Lower lobe of right lung (tissue), 2 donors: Measurements from ENCODE around the gene FBXO10. TPM values are rescaled to one million over a fixed set of nuclear protein-coding genes. Genes with fewer than 3 reads are reported as not detected.

ENCODE experiments used
- ATAC-seq, 2 donors: fragments of 200-7000 bp; cut with Tn5 transposase; one replicate each; pipeline ENCODE4 v1.9.1; 2020 to 2022; ENCODE audit warnings: mild to moderate bottlenecking in 2 of 2, moderate library complexity in 2 of 2
- DNase-seq: peaks from one replicate; pipeline ENCODE4 v3.0.0-alpha.2; 2020
- H3K27ac ChIP-seq: fragments of 200-600 bp; one replicate; pipeline ENCODE4 v1.8.0; 2022
- H3K27me3 ChIP-seq: fragments of 200-600 bp; one replicate; pipeline ENCODE4 v1.8.0; 2022; ENCODE audit warnings: low read depth
- H3K36me3 ChIP-seq: fragments of 200-600 bp; one replicate; pipeline ENCODE4 v1.8.0; 2022; ENCODE audit warnings: mild to moderate bottlenecking
- H3K4me1 ChIP-seq: fragments of 200-600 bp; one replicate; pipeline ENCODE4 v1.8.0; 2022
- H3K4me3 ChIP-seq: fragments of 200-600 bp; one replicate; pipeline ENCODE4 v1.8.0; 2022; ENCODE audit warnings: mild to moderate bottlenecking
- H3K9me3 ChIP-seq: fragments of 200-600 bp; one replicate; pipeline ENCODE4 v1.8.0; 2022
- intact Hi-C: fragments of 100-400 bp; cut with DNase I; formaldehyde crosslinking; loops from one replicate; pipeline ENCODE4 v1.11.0; 2022
- total RNA-seq: library from RNA; stranded (reverse); fragmentation: NEBNext Ultra II Directional; extraction: Animal tissue kit (Norgen Biotek cat#: 25700); gene quantifications from one replicate; pipeline ENCODE4 v1.2.1, GENCODE V29; 2021
- TF ChIP-seq, protein P1 (sequence below): fragments of 200-600 bp; IDR thresholded peaks from one replicate; pipeline ENCODE4 v1.8.0; 2022; ENCODE audit warnings: antibody characterized with exemption, mild to moderate bottlenecking
- donor health status: DM: no; HTN: yes; CAD: no; lungs with severe emphysema.

FBXO10 gene
- total RNA-seq, 1 donor from 2014 or later = 10.2 TPM

DNA sequence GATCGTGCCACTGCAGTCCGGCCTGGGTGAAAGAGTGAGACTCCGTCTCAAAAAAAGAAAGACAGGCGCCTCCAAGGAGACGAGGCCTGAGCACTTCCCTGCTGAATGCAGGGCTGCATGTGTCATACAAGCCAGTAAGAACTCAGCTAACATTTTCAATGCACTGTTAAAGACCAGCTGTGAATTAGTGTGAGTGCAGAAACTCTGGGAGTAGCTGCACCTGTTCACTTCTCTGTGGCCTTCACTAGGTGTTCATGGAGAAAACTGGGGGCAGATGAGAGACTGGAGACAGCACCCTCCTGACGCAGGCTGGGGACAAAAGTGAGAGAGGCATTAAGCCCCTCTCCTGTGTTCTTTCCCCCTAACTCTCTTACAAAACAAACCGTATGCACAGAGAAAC lies 41.8 kb downstream of the FBXO10 start:
- H3K4me3 ChIP-seq = no peak overlapping the region
- no peaks in the 10 kb centered on the region for H3K4me1 ChIP-seq
- no peak overlapping the region for H3K27ac ChIP-seq
- no peaks in the 10 kb centered on the region for H3K9me3 ChIP-seq
- no peak for DNase-seq
- TF ChIP-seq, protein P1, sequence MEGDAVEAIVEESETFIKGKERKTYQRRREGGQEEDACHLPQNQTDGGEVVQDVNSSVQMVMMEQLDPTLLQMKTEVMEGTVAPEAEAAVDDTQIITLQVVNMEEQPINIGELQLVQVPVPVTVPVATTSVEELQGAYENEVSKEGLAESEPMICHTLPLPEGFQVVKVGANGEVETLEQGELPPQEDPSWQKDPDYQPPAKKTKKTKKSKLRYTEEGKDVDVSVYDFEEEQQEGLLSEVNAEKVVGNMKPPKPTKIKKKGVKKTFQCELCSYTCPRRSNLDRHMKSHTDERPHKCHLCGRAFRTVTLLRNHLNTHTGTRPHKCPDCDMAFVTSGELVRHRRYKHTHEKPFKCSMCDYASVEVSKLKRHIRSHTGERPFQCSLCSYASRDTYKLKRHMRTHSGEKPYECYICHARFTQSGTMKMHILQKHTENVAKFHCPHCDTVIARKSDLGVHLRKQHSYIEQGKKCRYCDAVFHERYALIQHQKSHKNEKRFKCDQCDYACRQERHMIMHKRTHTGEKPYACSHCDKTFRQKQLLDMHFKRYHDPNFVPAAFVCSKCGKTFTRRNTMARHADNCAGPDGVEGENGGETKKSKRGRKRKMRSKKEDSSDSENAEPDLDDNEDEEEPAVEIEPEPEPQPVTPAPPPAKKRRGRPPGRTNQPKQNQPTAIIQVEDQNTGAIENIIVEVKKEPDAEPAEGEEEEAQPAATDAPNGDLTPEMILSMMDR = no peak
- intact Hi-C loops = no loop called here
- ATAC-seq = no peak
- H3K36me3 ChIP-seq = peaks cover 35% of the 10 kb centered on the region
- no peaks in the 10 kb centered on the region for H3K27me3 ChIP-seq

DNA sequence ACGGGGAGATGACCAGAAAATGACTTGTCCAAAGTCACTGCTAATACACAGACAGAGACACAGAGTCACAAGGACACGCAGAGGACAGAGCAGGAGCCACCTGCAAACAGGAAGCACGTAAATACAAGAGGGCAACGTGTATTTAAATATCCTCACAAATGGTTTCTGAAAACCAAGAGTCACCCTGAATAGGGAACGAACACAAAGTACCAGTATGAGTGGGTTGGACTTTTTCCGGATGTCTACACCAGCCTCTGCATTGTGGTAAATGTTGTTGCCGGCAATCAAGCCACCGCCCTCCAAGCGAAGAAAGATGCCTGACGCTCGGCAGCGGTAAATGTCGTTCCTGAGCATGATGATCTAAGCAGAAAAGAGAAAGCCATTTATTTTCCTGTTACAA lies 44.5 kb downstream of the FBXO10 start:
- peak; percentile 41 to 69 for ATAC-seq
- Histone ChIP-seq H3K36me3 (peaks cover 35% of the 10 kb centered on the region), H3K27ac (no peak overlapping the region)

DNA sequence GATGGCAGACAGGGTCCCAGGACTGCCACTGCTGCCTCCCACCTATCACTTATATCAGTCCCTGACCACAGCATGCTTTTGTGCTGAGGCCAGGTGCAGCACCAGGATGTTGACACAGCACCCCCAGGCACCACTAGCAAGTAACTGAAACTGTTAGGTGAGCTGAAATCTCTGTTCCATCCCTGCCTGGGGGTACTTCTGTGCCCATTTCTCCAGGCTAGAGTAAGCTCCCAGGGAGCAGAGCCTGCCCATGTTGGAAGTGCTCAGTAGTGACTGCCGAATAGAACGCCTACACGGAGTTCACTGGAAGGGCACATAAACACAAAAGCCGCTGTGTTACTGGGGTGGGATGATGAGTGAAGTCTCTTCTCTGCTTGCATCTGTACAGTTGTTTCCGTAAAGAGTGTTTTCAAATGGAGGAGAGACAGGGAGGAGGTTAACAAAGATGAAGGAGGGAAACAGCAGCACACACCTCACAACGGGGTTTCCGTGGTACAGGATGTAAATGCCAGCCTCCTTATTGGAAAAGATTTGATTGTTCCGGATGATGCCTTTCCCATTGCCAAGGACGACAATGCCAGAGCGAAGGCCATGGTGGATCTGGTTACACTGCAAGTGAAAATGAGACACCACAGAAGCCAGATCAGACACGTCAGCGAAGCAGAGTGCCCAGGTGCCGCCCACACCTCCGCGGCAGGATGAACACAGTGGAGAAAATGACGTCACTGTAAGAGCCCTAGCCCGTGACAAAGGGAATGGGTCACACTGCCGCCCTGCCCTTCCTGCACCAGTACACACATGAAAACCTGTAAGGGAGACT lies 47.3 kb downstream of the FBXO10 start:
- no peak for DNase-seq
- Histone ChIP-seq H3K4me1 (no peaks in the 10 kb centered on the region), H3K27me3 (no peaks in the 10 kb centered on the region), H3K36me3 (peaks cover 42% of the 10 kb centered on the region), H3K27ac (peak overlapping the region; percentile 41), H3K9me3 (no peaks in the 10 kb centered on the region), H3K4me3 (no peak overlapping the region)
- intact Hi-C loops = no loop called here
- peak in 1 of 2 donors; percentile 59 for ATAC-seq
- TF ChIP-seq, protein P1 = no peak

More for the DNA sequence above, 44.5 kb downstream of the FBXO10 start:
- no peak for DNase-seq
- Histone ChIP-seq H3K4me3 (no peak overlapping the region), H3K27me3 (no peaks in the 10 kb centered on the region), H3K4me1 (no peaks in the 10 kb centered on the region), H3K9me3 (no peaks in the 10 kb centered on the region)
- intact Hi-C loops = no loop called here
- TF ChIP-seq, protein P1 = no peak

DNA sequence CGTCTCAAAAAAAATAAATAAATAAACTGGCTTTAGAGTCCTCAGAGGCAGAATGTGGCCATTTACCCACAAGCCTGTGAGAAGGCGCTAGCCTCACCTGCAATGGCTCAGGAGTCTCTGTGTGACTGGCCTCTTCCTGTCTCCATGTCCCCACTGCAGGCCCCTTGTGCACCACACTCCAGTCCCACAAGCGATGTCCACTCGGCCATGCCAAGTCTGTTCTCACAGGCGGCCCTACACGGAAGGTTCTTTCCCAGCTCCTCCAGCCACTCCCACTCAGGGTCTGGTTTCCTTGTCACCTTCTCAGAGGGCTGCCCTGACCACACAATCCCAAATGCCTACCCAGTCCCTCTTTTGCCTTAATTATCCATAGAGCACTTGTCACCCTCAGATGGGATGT lies 52.3 kb downstream of the FBXO10 start:
- Histone ChIP-seq H3K27ac (no peak overlapping the region), H3K4me1 (no peaks in the 10 kb centered on the region), H3K9me3 (no peaks in the 10 kb centered on the region), H3K27me3 (no peaks in the 10 kb centered on the region), H3K4me3 (no peak overlapping the region), H3K36me3 (peaks cover 59% of the 10 kb centered on the region)
- TF ChIP-seq, protein P1 = no peak
- intact Hi-C loops = no loop called here
- DNase-seq = no peak
- ATAC-seq = no peak

DNA sequence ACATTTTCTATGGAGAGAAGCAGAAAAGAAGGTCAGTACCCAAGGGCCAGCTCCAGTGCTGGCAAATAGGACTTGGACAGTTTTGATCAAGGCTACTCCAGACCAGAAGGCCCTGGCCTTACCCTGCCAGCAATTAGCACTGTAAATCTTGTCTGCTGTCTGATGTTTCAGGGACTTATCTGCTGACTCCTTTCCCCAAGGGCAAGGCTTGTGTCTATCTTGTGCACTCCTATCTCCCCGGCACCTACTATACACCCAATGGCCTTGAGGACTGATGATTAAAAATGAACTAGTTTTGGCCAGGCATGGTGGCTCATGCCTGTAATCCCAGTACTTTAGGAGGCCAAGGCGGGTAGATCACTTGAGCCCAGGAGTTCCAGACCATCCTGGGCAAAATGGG lies 53.2 kb downstream of the FBXO10 start:
- H3K27me3 ChIP-seq = no peaks in the 10 kb centered on the region
- no peak for ATAC-seq
- intact Hi-C loops = no loop called here
- no peak overlapping the region for H3K4me3 ChIP-seq
- no peaks in the 10 kb centered on the region for H3K9me3 ChIP-seq
- H3K27ac ChIP-seq = no peak overlapping the region
- H3K4me1 ChIP-seq = no peaks in the 10 kb centered on the region
- no peak for DNase-seq
- TF ChIP-seq, protein P1 = no peak
- H3K36me3 ChIP-seq = peaks cover 57% of the 10 kb centered on the region
